GM19324 (cell line): ENCODE results near the gene CINP.
A peak's percentile ranks its signal among the peaks of the same experiment; 100 is the strongest.

Experiments
- ATAC-seq: cut with Tn5 transposase; IDR thresholded peaks from one replicate; pipeline ENCODE4 v1.9.1; 2021; ENCODE audit warnings: mild to moderate bottlenecking, moderate library complexity; ENCODE audit not compliant: unreplicated experiment, low FRiP score

Gene CINP

GRCh38 chr14:102362545-102363181 is at the start of gene CINP, which contains the start of gene TECPR2:
Gene CINP, minus strand, starts transcription at chr14:102362890. Its CDS starts 39 bp downstream, at chr14:102362851.
Gene TECPR2, plus strand, starts transcription at chr14:102362941. Its CDS starts 13,781 bp downstream, at chr14:102376722.
- peak; percentile 96 for ATAC-seq

DNA sequence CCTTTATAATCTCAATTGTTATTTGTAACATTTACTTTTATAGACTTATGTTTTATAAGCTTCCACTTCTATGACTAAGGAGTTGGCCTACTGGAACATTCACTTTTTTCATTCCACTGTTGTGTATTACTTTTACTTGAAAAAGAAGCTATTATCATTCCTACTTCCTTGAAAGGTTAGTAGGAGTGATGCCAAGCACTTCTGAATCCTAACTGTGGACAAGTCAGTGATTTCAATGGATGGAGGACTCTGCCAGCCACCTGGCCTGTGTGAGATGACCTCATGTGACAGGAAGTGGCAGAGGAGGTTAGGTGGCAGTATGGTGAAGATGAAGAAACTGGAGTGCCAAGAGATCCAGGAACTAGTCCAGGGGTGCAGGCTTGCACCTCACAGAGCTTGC is 46.0 kb upstream of the CINP start:
- no peak for ATAC-seq

GRCh38 chr14:102407258-102407657 is 44.6 kb upstream of the CINP start:
- no peak for ATAC-seq

DNA sequence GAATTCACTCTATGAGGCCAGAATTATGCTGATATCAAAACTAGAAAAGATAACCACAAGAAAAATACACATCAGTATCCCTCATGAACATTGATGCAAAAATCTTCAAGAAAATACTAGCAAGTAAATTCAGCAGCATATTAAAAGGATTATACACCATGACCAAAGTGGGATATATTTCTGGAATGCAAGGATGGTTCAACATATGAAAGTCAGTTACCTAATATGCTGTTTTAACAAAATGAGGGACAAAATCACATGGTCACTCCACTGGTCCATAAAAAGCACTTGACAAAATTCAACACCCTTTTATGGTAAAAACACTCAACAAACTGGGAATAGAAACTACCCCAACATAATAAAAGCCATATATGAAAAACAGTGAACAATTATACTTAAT is 40.3 kb upstream of the CINP start:
- ATAC-seq, result no peak

GRCh38 chr14:102396521-102396920 is 33.8 kb upstream of the CINP start:
- ATAC-seq, result no peak

DNA sequence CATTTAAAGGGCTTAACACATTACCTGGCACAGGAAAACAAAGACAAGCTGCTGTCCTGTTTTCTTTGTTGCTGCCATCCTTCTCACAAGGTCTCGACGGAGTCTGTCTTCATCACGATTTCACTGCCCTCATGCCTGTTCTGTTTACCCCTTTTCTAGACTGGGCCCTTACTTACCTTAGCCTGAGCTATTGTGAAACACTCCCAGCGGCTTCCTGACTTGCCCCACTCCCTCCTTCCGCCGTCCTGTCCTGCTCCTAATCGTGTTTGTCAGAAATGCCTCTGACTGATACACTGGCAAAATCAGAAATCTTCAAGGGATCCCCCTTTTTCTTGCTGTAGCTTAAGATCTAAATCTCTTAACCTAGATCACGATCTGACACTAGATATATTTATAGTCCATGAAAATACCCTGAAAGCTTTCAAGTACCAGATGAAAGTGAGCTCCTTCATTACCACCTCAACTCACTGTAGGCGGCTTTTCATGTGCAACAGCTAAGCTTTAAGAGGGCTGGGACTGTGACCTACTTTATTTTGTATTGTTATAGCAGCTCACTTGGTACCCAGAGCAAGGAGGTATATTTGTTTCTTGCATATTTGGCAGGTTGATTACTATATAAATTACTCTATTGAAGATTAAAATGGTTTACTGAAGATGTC is 32.2 kb upstream of the CINP start:
- no peak for ATAC-seq

DNA sequence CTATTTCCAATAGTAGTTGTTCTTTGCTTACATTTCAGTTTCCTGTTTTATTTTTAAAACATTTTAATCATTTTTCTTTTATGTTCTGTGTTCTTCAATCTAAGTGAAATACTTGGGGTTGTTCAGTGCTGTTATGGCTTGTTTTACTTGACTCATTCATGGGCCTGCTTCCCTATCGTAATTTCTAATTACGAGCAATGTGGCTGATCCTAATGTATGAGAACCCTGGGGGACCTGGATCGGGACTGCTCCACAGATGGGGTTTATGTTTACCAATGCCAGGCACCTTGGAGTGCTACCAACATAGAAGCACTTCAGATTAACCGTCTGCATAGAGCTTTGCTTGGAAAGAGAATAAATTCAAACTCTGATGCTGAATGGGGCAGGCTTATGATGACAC is 29.8 kb upstream of the CINP start:
- ATAC-seq, result no peak

- no peak for ATAC-seq
These were observed 27.6 kb upstream of the CINP start for GRCh38 chr14:102390064-102390855.

- ATAC-seq, result no peak
These were observed 26.6 kb upstream of the CINP start for GRCh38 chr14:102389246-102389645.

DNA sequence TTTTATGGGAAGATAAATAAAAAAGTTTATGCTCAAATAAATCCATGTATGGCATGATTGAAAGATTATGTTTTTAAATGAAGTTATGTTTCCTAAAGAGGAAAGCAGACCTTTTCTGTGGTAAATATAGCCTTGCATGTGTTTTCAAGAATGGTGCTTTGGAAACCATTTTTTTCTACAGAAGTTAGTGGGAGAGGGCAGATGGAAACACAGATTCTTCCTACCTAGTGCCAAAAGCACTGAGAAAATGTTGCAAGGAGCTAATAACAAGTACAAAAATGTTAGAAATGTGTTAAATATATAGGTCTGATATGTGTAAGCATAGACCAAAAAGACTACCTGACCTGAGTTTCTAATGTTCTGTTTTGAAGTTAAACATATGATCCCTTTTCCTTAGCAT is 24.4 kb upstream of the CINP start:
- no peak for ATAC-seq

GRCh38 chr14:102378830-102379229 is 16.1 kb upstream of the CINP start:
- ATAC-seq, result no peak

GRCh38 chr14:102377696-102378095 is 15.0 kb upstream of the CINP start:
- ATAC-seq, result no peak

- no peak for ATAC-seq
These were observed 12.4 kb upstream of the CINP start for GRCh38 chr14:102375119-102375518.

DNA sequence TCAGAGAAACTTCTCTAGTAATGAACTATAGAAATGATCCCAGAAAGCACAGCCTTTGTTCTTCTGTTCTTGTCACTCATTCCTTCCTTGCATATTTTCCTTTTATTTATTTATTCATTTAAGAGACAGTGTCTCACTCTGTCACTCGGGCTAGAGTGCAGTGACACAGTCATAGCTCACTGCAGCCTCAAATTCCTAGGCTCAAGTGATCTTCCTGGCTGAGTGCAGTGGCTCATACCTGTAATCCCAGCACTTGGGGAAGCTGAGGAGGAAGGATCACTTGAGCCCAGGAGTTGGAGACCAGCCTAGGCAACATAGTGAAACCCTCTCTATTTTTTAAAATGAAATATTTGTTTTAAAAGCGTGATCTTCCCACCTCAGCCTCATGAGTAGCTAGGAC is 11.6 kb upstream of the CINP start:
- ATAC-seq, result no peak

DNA sequence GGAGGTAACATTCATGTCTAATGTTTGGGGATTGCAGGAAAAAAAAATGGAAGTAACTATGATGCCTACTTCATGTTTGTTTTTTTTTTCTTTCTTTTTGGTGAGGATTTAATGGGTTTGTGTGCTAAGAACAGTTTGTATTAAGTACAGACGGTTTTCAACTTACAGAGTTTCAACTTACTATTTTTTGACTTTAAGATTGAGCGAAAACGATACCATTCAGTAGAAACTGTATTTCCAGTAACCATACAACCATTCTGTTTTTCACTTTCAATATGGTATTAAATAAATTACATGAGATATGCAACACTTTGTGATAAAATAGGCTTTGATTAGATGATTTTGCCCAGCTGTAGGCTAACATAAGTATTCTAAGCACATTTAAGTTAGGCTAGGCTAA is 10.4 kb upstream of the CINP start:
- no peak for ATAC-seq

DNA sequence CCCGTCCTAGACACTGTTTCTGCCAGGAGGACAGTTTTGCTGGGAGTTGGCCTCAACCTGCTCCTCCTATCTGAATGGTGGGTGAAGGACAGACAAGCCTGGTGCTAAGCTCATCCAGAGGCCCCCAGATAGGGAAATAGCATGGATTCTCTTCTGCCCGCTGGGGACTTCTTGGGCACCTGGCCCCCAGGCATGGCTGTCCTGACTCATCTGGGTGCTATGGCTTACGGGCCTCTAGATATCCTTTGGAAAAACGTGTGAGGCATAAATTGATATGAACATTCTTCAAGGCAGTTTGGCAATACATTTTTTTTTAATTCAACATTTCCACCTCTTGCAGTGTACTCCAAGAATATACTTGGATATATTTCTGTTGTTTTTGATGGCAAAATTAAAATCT is 8.7 kb upstream of the CINP start:
- ATAC-seq, result no peak

DNA sequence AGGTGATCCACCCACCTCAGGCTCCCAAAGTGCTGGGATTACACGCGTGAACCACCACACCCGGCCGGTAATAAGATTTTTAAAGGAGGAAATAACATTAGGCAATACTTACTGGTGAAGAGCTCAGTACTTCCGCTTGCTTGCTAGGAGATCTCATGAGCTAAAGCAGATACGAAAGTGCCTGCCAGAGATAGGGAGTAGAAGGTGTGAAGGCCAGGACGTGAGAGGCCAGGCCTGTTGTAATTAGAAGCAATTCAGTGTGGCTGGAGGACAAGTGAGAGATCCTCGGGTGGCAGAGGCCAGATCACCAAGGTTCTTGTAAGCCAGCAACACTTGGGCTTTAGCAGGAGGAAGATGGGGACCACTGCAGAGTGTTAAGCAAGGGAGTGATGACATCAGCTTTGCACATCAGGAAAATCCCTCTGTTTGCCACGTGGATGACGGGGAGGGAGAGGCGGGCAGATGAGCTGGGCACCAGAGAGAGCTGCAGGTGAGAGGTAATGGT is 7.7 kb upstream of the CINP start:
- ATAC-seq, result no peak

DNA sequence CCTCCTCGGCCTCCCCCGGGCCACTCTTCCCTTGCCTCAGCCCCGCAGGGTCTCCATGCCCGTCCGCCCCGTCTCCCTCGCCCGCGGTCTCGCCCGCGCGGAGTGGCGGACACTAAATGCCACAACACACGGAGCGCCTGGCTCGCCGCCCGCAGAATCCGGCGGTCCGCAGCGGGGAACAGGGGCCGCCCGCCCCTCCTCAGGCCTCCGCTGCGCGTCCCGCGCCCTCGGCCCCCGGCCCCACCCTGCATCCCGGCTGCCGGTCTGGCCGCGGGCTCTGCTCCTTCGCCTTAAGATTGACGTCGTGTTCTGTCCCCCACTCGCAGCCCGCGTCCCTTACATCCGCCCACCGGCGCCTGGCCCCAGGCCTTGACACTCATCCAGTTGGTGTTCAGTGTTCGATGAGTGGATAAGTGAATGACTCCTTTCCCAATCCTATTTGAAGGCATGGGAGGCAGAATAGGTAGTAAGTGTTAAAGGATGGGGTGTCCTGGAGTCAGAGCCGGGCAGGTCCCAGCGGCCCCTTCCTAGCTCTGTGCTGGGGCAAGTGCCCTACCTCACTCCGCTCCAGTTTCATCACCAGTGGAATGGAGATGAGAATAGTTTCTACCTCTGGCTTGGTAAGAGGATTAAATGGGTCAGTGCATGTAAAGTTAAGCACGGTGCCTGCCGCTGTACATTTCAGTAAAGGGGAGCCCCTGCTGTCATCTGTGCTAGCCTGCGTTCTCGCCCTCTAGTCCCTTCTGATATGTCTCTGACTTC is 673 bp upstream of the CINP start:
- peak; percentile 21 for ATAC-seq

GRCh38 chr14:102362084-102362483 is 606 bp downstream of the CINP start:
- ATAC-seq, result no peak

DNA sequence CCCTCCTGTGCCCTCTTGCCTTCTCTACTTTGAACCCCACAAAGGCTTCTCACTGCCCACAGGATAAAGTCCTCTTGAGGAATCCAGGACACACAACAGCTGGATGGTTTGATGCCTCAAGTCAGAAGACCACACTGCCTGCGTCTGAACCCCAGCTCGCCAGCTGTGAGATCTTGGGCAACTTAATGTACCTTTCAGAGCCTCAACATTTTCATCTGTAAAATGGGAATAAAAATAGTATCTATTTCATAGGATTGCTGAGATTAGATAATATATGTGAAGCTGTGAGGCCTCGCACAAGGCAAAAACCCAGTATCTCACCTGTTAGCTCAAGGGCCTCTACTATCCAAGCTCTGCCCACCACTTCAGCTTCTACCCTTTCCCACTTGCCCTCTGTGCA is 2.3 kb downstream of the CINP start:
- no peak for ATAC-seq

DNA sequence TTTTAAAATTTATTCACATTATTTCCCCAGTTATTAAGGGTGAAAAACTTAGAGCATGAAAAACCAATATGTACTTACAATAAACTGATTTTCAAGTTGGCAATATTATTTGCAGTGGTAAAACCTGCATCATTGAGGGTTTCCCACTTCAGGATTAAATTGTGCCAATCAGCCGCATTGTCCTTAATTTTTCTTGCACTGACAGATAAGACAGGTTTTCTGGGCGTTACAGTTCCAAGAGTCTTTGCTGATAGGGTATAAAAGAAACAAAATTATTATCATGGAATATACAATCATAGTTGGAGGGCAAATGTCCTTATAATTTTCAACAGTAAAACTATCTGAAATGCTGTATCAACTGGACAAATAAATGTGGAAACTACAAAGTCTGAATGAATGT is 3.3 kb downstream of the CINP start:
- ATAC-seq, result no peak
